HG02973 (cell line): Measurements from ENCODE around the gene AGAP1.

Source experiments
- ATAC-seq: cut with Tn5 transposase; IDR thresholded peaks from one replicate; pipeline ENCODE4 v1.9.1; 2021; ENCODE audit warnings: moderate library complexity; ENCODE audit not compliant: unreplicated experiment

AGAP1 gene

DNA sequence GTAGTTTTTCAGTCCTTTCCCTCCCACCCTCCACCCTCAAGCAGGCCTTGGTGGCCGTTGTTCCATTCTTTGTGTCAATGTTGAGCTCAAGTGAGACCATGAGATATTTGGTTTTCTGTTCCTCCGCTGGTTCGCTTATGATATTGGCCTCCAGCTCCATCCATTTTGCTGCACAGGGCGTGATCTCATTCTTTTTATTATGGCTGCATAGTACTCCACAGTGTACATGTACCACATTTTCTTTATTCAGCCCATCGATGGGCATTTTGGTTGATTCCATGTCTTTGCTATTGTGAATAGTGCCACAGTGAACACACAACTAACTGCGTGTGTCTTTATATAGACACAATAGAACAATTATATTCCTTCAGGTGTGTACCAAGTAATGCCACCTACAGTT is 14.1 kb downstream of the AGAP1 start:
- ATAC-seq, result no peak

DNA sequence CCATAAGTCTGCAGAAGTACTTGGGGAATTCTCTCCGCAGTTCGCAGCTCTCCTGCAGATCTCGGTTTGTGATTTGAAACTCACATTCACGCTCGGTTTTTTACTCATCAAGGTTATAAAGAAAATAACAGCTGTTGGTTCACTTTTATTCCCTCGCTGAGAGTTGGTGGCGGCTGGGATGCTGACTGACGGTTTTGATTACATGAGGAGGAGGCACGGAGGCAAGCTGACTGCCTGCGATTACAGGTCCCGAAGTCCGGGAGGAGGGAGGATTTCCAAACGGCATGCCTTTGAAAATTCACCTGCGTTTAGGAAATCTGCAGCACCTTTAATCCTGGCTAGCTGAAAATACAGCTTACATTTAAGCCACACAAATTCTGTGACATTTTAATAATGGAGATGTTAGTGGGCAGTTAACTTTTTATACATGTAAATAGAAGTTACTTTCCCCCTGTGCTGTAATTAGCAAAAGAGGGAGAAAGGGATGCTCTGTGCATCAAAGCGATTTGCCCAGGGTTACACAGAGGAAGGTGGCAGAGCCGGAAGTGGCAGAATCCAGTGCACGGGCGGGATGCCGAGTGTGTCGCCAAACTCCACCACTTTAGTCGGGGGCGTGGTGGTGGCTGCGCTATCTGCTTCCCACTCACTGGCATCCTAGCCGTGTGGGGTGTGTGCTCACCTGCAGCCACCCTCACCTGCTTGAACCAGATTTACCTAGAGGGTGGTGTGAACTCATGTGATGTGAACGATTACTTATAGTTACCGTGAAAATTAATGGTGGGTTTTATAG is 14.7 kb downstream of the AGAP1 start:
- ATAC-seq, result no peak

DNA sequence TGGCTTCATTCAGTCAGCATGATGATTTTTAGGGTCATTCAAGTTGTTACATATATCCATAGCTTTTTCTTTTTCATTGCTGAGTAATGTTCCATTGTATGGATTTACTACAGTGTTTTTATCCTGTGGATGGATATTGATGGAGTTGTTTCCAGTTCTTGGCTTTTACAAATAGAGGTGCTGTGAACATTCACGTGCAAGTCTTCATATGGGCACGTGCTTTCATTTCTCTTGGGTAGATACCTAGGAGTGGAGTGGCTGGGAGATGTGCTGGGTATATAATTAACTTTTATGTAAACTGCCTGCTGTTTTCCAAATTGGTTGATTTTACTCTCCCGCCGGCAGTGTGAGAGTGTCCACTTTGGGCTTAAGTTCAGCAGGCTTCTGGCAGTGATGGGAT is 16.5 kb downstream of the AGAP1 start:
- ATAC-seq, result no peak

DNA sequence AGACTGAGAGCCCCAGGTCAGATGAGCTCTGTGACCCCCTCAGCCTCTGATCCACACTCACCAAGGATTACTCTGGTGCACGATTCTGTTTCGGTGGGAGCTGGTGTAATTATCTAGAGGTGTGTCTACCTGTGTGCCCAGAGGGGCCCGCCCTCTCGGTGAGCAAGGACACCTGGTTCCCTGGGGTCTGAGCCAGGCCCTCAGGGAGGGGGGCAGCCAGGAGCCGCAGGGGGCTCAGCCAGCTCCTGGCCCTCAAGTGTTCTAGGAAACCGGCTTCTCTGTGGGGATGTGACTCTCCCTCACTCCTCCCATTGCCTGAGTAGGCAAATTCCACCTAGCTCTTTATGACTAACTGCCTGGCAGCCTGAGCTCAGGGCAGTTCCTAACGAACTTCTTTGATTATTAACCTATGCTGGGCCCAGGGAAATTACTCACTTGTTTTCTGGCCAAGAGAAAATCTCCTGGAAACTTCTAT is 17.4 kb downstream of the AGAP1 start:
- ATAC-seq, result no peak

DNA sequence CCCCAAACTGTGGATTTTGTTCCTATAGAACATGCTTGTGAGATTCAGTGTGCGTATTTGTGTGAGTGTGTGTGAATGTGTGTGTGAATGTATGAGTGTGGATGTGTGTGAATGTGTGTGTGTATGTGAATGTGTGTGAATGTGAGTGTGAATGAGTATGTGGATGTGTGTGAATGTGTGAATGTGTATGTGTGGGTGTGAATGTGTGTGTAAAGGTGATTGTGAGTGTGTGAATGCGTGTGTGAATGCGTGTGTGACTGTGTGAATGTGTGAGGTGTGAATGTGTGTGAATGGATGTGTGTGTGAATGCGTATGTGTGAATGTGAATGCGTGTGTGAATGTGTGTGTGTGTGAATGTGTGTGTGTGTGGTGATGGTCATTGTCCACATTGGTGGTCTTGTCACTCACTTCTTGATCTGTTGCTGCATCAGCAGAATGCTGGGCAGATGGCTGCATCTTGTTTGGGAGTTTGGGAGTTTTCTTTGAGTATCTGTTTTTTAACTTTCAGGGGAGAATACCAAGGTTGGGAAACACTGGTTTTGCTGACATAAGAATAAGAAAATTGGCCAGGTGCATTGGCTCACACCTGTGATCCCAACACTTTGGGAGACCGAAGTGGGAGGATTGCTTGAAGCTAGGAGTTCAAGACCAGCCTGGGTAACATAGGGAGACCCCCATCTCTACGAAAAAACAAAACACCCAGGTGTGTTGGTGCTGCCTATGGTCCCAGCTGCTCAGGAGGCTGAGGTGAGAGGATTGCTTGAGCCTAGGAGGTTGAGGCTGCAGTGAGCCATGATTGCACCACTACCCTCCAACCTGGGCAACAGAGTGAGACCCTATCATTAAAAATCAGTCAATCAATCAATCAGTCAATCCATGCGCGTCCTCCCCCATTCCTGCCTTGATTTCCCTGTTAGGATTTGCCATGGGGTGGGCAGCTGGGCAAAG is 18.2 kb downstream of the AGAP1 start:
- ATAC-seq, result no peak

DNA sequence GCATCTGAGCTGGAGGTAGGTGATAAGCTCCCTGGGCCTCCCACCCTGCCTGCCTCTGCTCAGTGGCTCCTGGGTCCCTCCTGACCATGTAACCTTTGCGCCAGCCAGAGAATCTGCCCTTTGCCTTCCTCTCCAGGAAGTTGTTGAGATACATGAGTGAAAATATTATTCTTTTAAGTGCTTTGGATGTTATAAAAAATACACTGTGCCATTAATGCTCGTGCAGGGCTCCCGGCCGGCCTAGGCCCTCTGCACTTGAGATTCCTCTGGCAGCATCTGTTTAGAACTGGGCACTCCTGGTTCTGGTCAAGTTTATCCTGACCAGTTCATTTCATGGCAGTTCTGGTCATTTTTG is 18.8 kb downstream of the AGAP1 start:
- ATAC-seq, result no peak

DNA sequence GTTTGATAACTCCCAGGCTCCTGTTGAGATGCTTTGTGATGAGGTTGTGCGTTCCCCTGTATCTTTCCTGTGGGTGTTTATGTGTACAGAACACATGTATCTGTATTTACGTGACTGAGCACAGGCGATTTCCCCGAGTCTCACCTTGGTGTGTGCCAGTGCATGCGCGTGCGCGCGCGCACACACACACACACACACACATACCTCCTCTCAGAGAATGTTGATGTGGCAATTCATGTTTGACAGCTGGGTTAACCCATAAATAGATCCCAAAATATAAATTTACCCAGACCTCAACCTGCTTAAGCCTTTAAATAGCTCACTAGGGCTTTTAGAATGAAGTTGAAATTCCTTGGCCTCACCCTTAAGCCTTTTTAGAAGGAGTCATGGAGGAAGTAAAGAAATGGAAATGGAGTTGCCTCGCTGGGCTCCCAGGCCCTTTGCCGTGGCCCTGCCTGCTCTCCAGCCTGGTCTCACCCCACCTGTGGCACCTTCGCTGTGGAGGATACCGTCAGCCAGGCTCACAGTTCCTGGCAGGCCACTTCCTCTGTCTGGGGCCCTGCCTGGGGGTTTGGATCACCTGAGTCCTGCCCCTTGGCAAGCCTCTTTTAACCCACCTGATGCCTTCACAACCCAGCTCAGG is 20.3 kb downstream of the AGAP1 start:
- ATAC-seq, result no peak

DNA sequence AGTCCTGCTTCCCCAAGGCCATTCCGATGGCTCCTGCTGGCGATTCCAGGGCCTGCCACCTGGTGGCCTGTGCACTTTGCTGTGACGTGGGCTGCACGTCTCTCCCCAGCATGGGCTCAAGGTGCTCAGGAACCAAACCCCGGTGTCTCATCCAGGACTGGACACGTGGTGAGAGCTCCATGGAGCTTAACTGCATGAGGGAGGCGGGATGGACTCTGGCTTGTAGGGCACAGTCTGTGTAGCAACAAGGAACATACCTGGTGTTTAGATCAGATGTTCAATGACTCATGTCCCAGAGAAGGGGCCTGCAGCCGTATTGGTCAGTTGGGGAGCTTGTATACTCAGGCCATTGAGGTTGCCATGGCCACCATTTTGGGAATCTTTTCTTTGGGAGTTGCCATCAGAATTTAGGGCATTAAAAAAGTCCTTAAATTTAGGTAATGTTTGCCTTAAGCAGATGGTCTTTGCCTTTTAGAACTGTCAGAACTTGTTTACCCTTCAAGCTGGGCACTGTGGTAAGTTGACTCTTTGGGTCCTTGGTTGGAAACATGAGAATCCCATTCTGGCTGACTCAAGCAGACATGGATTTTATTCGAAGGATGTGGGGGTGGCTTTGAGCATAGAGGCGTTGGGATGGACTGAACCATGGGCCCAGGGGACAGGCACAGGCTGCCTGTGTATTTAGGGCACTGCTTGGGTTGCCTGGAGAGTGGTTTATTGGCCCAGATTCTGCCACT is 21.0 kb downstream of the AGAP1 start:
- no peak for ATAC-seq

DNA sequence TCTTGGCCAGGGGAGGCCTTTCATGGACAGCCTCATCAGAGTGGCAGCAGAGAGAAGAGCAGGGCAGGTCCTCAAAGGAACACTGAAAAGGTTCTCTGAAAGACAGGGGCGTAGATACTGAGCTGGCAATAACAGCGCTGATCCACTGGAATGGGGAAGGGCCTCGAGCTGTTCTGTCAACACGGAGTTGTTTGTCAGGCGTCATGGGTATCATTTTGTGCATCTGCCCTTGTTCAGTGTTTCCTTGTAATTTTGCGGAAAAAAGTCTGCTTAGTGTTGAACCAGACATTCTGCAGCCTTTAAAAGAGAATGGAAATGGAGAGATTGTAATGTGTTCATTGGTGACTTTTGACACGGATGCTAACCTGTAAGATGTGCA is 21.5 kb downstream of the AGAP1 start:
- no peak for ATAC-seq

DNA sequence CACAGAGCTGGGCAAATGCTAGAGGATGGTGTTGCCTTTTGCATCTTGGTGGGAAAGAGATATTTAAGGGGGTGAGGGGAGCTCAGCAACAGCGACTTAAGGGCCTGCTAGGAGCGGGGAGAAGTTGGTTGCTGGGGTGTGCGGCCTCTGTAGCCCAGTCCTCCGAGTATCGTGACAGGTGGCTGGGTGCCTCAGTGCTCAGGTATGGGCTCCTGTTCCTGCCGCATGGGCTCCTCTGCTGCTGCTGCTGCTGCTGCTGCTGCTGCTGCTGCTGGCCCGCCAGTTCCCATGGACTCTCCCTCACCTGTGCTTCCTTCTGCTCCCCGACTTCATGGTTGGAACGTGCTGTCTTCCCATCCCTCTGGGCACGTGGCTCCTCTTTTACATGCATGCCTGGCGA is 22.0 kb downstream of the AGAP1 start:
- no peak for ATAC-seq

DNA sequence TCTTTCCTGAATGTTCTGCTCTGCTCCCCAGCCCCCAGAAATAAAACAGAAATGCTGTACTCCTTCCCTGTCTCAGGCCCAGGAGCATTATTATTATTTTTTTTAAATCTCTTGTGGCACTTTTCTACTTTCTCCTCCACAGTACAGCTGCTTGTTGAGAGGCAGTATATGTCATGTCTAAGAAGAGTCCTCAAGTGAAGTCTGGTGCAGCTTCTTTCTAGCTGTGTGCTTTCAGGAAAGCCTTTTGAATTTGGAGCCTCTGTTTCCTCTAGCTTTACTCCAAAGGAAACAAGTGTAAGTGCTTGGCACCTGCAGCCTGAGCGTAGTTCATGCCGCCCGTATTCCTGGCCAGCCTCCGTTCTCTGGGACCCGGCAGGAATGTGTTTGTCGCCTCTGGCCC is 22.4 kb downstream of the AGAP1 start:
- ATAC-seq, result no peak

DNA sequence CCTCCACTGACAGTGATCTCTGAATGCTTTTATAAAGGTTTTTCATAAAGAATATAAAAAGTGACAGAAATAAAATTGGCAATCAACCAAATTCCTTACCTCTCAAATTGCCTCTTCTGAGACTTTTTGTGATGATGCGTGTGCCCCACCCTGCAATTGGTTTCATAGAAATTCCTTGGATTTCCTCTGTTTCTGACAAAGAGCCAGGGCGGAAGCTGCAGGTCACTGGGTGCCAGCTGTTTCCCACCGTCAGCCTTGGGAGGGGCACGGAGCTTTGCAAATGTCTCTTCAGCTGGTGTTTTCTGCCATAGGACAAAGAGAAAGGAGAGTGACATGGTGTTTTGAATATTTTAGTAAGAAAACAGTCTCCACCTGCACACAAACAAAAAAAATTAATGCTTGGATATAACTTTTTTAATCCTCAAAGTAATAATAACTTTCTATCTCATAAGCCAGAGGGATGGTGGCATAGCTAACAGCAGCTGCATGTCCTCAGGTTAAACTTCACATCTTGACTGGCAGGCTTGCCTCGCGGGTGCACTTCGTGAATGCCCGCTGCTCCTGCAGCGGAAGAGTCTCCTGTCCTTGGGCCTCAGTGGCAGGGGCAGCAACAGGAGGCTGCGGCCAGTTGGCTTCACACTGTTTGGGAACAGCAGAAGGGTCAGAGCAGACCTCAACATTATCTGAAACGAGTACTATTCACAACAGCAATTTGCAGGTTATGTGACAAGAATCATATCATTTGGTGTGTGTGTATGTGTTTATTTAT is 24.7 kb downstream of the AGAP1 start:
- ATAC-seq, result no peak

DNA sequence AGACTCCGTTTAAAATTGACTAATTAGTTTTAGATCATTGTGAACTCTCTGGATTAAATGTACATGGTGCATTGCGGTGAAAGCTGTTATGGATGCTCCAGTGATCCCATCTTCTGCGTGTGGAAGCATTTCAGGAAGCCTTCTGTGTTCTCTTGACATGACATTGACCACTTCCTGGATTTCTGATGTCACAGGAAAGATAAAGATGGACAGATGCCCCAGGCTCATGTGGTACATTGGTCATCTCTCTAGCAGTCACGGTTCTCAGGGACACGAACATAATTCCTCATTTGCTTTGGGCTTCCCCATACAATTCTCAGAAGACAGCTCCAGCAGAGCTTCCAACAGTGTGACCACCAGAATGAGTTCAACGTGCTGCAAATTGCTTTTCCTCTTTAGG is 26.9 kb downstream of the AGAP1 start:
- no peak for ATAC-seq

DNA sequence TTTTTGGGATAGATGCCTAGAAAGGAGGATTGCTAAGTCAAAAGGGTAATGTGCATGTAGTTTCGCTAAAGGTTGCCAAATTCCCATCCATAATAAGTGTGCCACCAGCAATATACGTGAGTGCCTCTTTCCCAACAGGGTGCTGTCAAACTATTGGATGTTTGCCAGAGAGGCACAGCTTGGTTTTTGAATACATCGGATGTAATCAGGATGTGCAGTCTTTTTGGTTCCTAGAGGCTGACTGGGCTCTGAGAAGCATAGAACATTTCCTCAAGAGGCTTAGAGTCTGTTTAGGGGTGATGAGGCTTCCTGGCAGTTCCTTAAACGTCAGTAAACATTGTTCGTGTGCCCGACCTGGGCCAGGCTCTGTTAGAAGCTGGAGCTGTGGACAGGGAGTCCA is 28.0 kb downstream of the AGAP1 start:
- no peak for ATAC-seq

DNA sequence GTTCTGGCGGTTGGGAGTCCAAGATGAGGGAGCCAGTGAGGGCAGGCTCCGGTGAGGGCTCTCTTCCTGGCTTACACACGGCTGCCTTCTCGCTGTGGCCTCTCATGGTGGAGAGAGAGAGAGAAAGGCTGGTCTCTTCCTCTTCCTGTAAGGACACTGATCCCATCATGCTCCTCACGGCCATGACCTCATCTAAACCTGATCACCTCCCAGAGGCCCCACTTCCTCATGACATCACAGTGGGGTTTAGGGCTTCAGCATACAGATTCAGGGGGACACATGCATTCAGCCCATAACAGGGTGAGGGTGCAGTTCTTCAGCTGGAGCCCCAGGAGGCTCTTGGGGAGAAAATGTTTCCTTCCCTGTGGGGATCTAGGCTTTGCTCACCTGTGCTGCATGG is 29.2 kb downstream of the AGAP1 start:
- ATAC-seq, result no peak

DNA sequence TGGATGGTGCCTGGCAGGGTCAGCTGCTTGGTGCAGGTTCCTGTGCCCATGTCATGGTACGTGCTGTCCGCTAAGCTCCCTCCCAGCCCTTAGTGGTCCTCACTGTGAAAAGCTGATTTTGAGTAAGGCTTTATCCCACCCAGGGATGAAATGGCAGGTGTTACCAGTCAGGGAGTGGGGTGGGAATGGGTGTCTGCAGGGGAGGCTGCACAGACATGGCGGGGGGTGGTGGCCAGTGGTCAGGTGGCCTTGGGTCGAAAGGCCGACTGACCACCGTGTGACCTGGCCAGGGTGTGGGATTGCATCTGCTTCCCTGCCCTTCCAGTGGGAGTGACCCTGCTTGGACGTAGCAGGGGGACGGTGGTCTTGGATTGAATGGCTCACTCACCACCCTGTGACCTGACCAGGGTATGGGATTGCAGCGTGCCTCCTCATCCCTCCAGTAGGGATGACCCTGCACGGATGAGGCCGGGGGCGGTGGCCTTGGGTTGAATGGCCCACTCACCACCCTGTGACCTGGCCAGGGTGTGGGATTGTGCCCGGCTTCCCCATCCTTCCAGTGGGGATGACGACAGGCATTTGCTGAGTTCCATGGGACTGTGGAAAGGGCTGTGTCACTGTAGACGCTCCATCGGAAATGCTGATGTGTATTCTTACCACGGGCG is 29.8 kb downstream of the AGAP1 start:
- no peak for ATAC-seq

DNA sequence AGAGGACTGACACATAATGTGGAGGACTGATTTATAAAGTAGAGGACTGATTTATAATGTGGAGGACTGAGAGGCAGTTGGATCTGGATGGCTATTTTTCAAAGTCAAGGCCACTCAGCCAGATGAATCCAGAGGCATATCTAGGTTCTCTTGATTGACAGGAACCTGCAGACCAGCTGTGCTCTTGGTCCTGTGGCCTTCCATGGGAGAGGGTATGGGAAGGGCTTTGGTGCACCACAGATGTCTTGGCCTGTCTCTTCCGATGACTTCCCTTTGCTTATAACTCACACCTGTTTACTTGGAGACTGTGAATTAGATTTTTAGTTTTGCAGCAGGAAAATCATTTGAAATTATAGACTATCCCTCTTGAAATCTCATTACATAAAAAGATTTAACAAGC is 32.3 kb downstream of the AGAP1 start:
- ATAC-seq, result no peak

DNA sequence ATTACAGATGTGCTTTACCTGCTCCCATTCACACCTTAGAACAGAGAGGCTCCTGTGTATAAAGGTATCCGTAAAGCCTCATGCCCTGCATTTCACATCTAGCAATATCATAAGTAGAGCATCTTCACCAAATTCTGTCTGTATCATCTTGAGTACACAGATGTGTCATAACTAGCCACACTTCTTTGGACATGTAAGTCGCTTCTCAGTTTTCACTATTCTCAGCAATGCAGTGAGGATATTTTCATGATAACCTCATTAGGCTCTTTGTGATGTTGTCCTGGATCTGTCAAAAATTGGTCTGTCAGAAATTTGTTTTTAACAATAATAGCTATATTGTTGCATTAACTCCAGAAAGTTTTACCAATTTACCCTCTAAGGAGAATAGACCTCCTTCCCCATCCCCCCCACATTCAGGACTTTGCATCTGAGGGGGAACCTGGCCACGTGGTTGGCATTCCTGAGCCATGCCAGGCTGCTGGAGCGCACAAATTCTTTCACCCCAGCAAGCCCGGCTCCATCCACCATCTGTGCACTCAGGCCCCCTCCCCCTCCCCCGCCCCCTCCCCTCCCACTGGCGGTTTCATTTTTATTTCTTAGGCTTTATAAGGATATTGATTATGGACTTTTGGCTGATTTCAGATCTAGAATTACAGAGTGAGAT is 34.1 kb downstream of the AGAP1 start:
- no peak for ATAC-seq

DNA sequence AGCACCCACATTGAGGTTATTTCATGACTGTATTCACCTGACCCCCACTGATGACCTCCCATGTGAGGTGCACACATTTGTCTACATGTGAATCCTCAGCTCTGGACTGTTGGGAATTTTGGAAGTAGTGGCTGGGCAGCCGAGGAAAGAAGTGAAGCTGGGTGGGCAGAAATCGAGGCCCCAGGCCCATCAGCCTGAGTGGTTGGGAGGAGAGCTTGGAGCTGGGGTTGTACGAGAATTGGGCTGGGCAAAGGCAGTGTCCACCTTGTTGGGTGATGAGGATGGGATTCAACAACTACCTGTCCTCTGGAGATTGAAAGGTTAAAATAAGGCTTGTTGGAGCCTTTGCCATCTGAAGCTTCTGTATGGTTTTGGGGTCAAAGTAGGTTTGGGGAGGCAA is 35.8 kb downstream of the AGAP1 start:
- ATAC-seq, result no peak
